Lung microvascular endothelial cell (primary cell): Measurements from ENCODE around the gene PRKCD. TPM values are rescaled to one million over a fixed set of nuclear protein-coding genes. Genes with fewer than 3 reads are reported as not detected.

Experiments
- DNase-seq, 2 donors: peaks; one replicate each; pipeline versions ENCODE4 v3.0.0 to v3.0.0-alpha.2; 2010; ENCODE audit warnings: low read depth in 2 of 2
- total RNA-seq: library from RNA; depleted of rRNA; stranded (reverse); fragments of >200 nt; gene quantifications from 2 replicates; pipeline ENCODE4 v1.2.1, GENCODE V29; 2014

The PRKCD gene
- total RNA-seq, 1 donor from 2014 or later: 0.99 TPM

DNA sequence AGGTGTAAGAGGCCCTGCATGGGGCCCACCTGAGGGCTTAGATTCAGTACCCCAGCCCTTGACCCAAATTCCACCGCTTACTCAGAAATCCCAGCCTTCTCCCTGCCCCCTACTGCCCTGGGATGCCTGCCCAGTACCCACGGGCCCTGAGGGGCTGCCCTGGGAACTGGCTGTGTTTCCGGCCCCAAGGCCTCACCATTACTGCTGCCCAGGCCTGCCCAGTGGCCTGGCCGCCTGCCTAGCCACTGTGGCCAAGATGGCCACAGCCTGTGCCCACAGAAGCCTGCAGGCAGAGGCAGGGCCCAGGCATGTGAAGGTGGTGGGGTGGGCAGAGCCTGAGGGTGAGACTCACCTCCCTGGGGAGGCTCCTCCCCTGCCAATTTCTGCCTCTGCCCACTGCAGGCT, 6.1 kb upstream of the PRKCD start:
- DNase-seq: no peak

- no peak for DNase-seq
These were observed 5.2 kb upstream of the PRKCD start for GRCh38 chr3:53155760-53156159.

GRCh38 chr3:53156368-53156834, 4.6 kb upstream of the PRKCD start:
- no peak for DNase-seq

DNA sequence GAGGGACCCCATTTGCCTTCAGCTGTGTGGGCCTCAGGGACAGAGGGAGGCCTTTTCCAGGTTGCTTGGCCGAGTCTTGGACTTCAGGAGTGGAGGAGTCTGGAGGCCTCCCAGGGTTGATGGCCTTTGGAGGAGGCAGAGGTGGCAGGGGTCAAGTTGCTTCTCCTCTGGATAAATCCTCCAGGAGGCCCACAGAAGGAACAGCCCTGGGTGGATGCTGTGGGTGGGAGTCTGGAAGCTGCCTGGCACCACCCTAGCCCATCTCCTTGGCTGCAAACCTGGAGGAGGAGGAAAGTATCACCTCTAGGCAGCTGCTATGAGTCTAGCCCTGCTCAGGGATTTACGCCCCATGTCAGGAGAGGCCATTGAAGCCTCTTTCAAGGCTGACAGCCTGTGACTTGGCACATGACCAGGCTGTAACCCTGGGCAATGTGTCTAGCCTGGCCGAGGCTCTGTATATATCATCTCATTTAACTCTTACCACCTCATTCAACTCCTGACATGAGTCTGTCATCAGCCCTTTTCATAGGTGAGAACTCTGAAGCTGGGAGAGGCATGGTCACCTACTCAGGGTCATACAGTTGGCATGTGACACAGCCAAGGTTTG, 2.9 kb upstream of the PRKCD start:
- no peak for DNase-seq

DNA sequence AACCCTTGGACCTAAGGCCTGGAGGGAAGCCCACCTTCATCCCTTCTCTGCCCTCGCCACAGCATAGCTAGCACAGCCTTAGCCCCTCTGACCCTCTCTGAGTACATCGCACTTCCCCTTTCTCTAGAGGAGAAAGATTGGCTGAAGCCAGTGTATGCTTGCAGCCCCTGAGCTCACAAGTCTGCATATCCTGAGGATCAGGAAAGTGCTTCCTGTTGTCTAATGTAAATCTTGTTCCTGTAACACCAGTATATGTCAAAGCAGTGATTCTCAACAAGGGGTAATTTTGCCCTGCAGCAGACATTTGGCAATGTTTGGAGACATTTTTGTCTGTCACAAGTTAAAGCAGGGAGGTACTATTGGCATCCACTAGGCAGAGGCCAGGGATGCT, 2.2 kb upstream of the PRKCD start:
- no peak for DNase-seq

DNA sequence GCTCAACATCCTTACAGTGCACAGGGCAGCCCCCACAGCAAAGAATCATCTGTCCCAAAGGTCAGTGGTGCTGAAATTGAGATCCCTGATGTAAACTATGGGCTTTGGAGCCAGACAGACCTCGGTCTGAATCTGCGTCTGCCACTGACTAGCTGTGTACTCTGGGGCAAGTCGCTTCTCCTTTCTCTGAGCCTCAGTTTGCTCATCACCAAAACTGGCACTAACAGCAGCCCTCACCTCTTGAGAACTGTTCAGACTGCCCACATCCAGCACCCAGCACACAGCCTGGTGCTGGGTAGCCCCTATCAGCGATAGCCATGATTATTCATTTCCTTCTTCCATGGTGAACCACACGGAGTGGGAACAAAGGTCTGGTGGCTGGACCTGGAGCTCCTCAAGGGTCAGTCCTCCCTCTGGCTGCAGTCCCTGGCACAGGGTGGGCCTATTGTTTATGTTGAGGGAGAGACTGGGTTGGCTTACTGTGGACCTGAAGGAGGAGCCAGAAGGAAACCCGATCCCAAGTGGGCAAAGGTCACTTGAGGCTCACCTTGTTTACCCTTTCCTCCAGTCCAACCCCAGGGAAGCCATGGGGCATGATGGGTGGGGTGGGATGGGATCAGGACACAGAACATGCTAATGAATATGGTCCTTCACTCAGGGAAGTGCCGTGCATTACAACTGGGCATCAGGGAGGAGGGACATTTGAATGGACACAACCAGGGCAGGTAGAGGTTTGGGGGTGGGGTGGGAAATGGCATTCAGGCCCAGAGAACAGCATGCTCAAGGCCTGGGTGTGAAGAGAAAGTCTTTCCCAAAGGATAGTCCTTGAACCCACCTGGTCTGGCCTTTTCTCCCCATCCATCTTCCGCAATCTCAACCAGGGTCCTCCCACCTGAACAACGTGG, 1.6 kb upstream of the PRKCD start:
- peak in 1 of 2 donors; percentile 30 for DNase-seq

GRCh38 chr3:53160061-53160659, 849 bp upstream of the PRKCD start:
- DNase-seq: no peak

- peak; percentile 16 to 22 for DNase-seq
These were observed 426 bp downstream of the PRKCD start for GRCh38 chr3:53161450-53161819.

DNA sequence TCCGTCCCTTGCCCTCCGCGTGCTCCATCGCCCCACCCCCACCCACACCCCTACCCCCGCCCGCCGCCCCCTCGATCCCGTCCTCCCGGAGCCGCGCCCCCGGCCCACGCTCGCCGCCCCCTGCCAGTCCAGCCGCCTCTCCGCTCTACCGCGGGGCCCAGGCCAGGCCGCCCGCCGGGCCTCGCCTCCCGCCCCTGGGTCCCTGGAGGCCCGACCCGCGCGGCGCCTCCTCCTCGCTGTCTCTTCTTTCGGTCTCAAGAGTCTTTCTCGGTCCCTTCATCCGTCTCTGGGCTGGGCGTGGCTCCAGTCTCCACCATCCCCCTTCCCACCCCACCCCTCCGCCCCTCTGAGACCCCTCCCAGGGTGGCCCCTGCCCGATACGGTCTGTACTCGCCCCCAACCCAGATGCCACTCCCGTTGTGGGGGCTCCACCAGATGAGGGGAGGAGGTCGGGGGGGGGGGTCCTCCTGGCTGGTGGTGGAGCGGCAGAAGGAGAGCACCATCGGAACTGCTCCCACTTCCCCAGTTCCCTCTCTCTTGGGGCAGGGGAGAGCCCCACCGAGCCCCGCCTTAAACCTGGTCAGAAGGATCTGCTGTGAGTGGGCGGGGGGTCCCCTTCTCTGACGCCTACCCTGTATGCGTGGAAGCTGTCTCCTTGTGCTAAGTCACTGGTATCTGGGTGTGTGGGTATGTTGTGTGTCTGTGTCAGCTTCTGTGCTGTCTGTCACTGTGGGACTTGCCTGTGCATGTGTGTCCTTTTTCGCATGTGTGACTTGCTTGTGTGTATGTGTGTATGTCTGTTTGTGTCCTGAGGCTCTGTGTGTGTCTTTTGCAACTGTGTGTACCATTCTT, 1.0 kb downstream of the PRKCD start:
- DNase-seq: peak; percentile 23

GRCh38 chr3:53162672-53163443, 1.8 kb downstream of the PRKCD start:
- peak in 1 of 2 donors; percentile 24 for DNase-seq

GRCh38 chr3:53163444-53164387, 2.7 kb downstream of the PRKCD start:
- DNase-seq: no peak

DNA sequence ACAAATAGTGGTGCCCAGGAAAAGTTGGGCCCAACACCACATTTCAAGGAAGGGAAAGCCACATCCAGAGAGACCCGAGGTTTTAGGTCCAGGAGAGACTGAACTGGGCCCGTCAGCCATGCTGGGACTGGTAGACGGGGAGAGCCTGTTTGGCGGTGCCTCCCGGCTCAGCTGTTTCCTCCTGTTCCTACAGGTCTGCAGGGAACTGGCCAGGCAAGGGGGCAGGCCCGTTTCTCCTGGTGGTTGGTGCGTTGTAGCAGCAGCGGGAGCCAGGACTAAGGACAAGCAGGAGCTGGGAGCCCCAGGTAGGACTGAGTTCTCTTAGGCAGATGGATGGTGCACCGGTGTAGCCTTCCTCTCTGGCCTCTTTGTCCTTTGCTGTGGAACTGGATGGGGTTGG, 3.9 kb downstream of the PRKCD start:
- no peak for DNase-seq

GRCh38 chr3:53166206-53166605, 5.2 kb downstream of the PRKCD start:
- no peak for DNase-seq

GRCh38 chr3:53166781-53167291, 5.8 kb downstream of the PRKCD start:
- DNase-seq: peak; percentile 36 to 79

GRCh38 chr3:53167418-53168174, 6.6 kb downstream of the PRKCD start:
- no peak for DNase-seq

DNA sequence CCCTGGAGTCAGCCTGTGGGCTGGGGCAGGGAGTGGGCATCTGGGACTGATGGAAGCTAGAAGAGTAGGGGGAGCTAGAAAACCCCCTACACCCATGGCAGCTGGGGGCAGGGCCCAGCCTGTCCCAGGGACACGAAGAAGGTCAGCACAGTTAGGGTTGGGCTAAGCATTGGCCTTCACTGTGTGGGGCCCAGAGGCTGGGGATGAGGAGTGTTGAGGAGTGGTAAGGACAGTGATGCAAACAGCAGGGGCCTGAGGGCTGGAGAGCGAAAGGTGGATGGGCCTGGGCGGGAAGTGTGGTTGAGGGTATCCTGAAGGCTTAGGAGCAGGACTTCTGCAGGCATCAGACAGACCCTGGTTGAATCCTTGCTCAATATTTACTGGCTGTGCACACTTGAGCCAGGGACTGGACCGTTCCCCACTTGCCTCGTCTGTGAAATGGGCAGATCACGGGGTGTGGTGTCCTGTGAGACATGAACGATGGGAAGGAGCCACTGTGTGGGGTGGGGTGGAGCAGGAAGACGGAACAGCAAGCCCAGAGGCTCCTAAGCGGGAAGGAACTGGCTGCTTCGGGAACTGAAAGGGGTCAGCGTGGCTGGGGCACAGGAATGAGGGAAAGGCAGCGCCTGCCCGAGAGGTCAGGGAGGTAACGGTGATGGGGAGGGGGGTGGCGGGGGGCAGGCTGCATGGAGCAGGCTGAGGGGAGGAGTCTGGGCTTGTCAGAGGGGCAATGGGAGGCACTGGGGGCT, 7.3 kb downstream of the PRKCD start:
- no peak for DNase-seq

DNA sequence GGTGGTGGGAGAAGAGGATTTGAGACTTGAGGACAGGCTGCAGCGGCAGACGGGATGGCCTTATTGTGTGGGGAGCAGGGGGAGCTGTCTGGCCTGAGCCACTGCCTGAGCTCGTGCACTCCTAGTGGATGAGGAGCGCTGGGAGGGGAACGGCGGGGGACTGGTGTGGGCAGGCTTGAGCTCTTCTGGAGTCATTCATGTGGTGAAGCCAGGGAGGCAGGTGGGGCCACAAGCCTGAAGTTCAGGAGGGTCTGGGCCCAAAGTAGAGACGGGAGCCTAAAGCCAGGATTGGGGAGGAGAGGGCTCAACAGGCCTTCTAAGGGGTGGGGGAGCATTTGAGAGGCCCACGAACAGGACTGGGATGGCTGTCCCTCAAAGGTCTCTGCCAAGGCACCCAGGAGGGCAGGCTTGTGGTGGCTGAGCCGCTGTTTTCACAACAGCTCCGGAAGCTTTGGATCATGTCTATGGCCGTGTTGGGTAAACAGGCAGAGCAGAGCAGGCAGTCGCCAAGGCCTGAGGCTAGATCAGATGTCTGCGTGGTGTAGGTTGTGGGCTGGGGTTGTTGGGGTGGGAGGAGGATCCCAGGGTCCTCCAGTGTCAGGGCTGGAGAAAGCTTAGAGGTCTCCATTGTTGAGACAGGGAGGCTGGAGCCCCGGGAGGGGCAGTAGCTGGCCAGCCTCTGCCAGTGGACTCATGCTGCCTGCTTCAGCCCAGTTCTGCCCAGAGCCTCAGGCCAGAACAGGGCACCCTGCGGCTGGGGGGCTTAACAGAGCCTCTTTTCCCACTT, 8.2 kb downstream of the PRKCD start:
- DNase-seq: no peak
